Breast epithelium (tissue), 4 donors: ENCODE data around the gene PRKCE. TPM values are rescaled to one million over a fixed set of nuclear protein-coding genes. Genes with fewer than 3 reads are reported as not detected.

Experiments
- DNase-seq, 2 donors: peaks; one replicate each; pipeline ENCODE4 v3.0.0-alpha.2; 2019; ENCODE audit warnings: low spot score in 2 of 2
- H3K27ac ChIP-seq, 2 donors: fragments of 200-600 bp; sonication (generic) in 1 of 2; one replicate each; pipeline ENCODE4 v1.5.1; 2016 to 2019; ENCODE audit warnings: mild to moderate bottlenecking in 1 of 2
- H3K27me3 ChIP-seq, 2 donors: fragments of 200-600 bp; sonication (generic) in 1 of 2; one replicate each; pipeline versions ENCODE4 v1.5.1 to v1.6.0; 2017 to 2019; ENCODE audit warnings: control low read depth in 1 of 2, mild to moderate bottlenecking in 1 of 2
- H3K36me3 ChIP-seq: fragments of 200-600 bp; one replicate; pipeline ENCODE4 v1.5.1; 2019
- H3K4me1 ChIP-seq, 2 donors: fragments of 200-600 bp; sonication (generic); one replicate each; pipeline ENCODE4 v1.5.1; 2016 to 2019; ENCODE audit warnings: control low read depth in 1 of 2
- H3K4me3 ChIP-seq, 3 donors: fragments of 200-600 bp; sonication (generic); 1 replicate in 2 of 3; 2 replicates in 1 of 3; pipeline ENCODE4 v1.5.1; 2016 to 2019; ENCODE audit warnings: mild to moderate bottlenecking in 3 of 3, moderate library complexity in 2 of 3
- H3K9me3 ChIP-seq, 2 donors: fragments of 200-600 bp; sonication (generic) in 1 of 2; one replicate each; pipeline ENCODE4 v1.5.1; 2016 to 2019; ENCODE audit warnings: control low read depth in 1 of 2
- CTCF ChIP-seq, 3 donors: fragments of 450-650 bp; IDR thresholded peaks; one replicate each; pipeline ENCODE4 v1.5.1; 2016 to 2017; ENCODE audit warnings: antibody characterized with exemption in 3 of 3, mild to moderate bottlenecking in 3 of 3, moderate library complexity in 3 of 3
- POLR2A ChIP-seq: fragments of 450-650 bp; IDR thresholded peaks from one replicate; pipeline ENCODE4 v1.6.1; 2016; ENCODE audit warnings: antibody characterized with exemption, mild to moderate bottlenecking, moderate library complexity
- POLR2AphosphoS5 ChIP-seq, 3 donors: sonication (generic); formaldehyde crosslinking; IDR thresholded peaks; one replicate each; pipeline ENCODE4 v1.6.1; 2017; ENCODE audit warnings: antibody characterized with exemption in 3 of 3
- intact Hi-C: fragments of 100-400 bp; cut with DNase I; formaldehyde crosslinking; loops from one replicate; pipeline ENCODE4 v1.15.1; 2023; ENCODE audit warnings: low total_unique reads
- total RNA-seq, 3 donors: library from RNA; depleted of rRNA; stranded (reverse); fragments of >200 nt; gene quantifications; one replicate each; pipeline ENCODE4 v1.1.0, GENCODE V29; 2016

Gene PRKCE
- total RNA-seq, 3 donors from 2014 or later: 20.6 to 34.0 (median 23.6) TPM

GRCh38 chr2:46170026-46170425 lies 518.6 kb downstream of the PRKCE start:
- Histone ChIP-seq H3K27ac (no peak overlapping the region), H3K27me3 (no peaks in the 10 kb centered on the region), H3K4me1 (no peaks in the 10 kb centered on the region), H3K9me3 (no peaks in the 10 kb centered on the region), H3K4me3 (no peak overlapping the region), H3K36me3 (no peaks in the 10 kb centered on the region)
- intact Hi-C loops: no loop called here
- no peak for DNase-seq
- TF ChIP-seq CTCF (IDR thresholded peaks at IDR 0.05) (no peak), POLR2A (no peak), POLR2AphosphoS5 (IDR thresholded peaks at IDR 0.05) (no peak)

- no peaks in the 10 kb centered on the region for H3K27me3 ChIP-seq
- no peak overlapping the region for H3K27ac ChIP-seq
- no peak for DNase-seq
- H3K4me3 ChIP-seq: no peak overlapping the region
- H3K9me3 ChIP-seq: no peaks in the 10 kb centered on the region
- no peaks in the 10 kb centered on the region for H3K36me3 ChIP-seq
- TF ChIP-seq CTCF (IDR thresholded peaks at IDR 0.05) (no peak), POLR2AphosphoS5 (IDR thresholded peaks at IDR 0.05) (no peak), POLR2A (no peak)
- H3K4me1 ChIP-seq: no peaks in the 10 kb centered on the region
- intact Hi-C loops: no loop called here
These were observed 519.3 kb downstream of the PRKCE start for GRCh38 chr2:46170611-46171350.

GRCh38 chr2:46171411-46171953 lies 520.0 kb downstream of the PRKCE start:
- DNase-seq: no peak
- Histone ChIP-seq H3K4me1 (no peaks in the 10 kb centered on the region), H3K27ac (peak overlapping the region in 1 of 2 donors; percentile 34), H3K9me3 (no peaks in the 10 kb centered on the region), H3K4me3 (no peak overlapping the region), H3K36me3 (no peaks in the 10 kb centered on the region), H3K27me3 (no peaks in the 10 kb centered on the region)
- intact Hi-C loops: no loop called here
- TF ChIP-seq POLR2A: no peak
- no peak for TF ChIP-seq POLR2AphosphoS5 (IDR thresholded peaks at IDR 0.05)
- TF ChIP-seq CTCF (IDR thresholded peaks at IDR 0.05): no peak

DNA sequence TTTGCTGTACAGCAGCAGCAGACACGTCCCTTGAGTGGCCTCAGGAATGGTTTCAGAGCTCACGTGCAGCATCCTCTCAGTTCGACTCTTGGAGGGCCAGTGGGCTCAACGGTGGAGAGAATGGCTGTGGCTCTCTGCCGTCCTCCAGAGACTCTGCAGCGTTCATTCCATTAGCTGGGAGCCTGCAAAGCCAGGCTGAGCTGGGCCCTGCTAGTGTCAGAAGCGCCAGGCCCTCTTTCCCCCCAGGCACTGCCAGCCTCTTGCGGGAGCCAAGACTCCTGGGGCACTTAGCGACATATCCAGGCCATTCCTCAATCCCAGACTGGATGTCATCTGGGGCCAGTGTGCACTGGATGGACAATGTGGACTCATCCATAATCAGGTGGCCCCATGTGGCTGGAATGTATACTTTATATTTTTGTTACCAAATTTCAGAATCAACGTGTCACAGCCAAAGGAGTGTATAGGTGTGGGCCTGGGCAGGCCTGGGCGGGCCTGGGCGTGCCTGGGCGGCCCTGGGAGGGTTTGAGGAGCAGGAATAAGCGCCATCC lies 520.6 kb downstream of the PRKCE start:
- peak in 1 of 2 donors; percentile 54 for DNase-seq

More for the DNA sequence above, 520.6 kb downstream of the PRKCE start:
- Histone ChIP-seq H3K9me3 (no peaks in the 10 kb centered on the region), H3K27me3 (no peaks in the 10 kb centered on the region), H3K4me3 (no peak overlapping the region), H3K36me3 (no peaks in the 10 kb centered on the region), H3K27ac (peak overlapping the region in 1 of 2 donors; percentile 34), H3K4me1 (no peaks in the 10 kb centered on the region)
- intact Hi-C loops: no loop called here
- TF ChIP-seq POLR2A (no peak), CTCF (IDR thresholded peaks at IDR 0.05) (no peak), POLR2AphosphoS5 (IDR thresholded peaks at IDR 0.05) (no peak)
